H9 (cell line): ENCODE results near the gene RNU1-1. TPM values are rescaled to one million over a fixed set of nuclear protein-coding genes. Genes with fewer than 3 reads are reported as not detected.
"Not testable (repeated sequence)": the region's sequence is repeated elsewhere in the genome, so short reads cannot be mapped to it uniquely, and the experiment has no call there.

ENCODE experiments used
- DNase-seq: peaks from one replicate; pipeline ENCODE4 v3.0.0-alpha.2; 2017
- H2AFZ ChIP-seq: one replicate; pipeline ENCODE4 v1.6.1; 2013; ENCODE audit warnings: mild to moderate bottlenecking, low read length, control low read depth, moderate library complexity
- H2AK5ac ChIP-seq: 2 replicates; pipeline ENCODE4 v1.6.1; 2013; ENCODE audit warnings: low read length, control low read depth, mixed read lengths; ENCODE audit not compliant: insufficient read length
- H2BK120ac ChIP-seq: one replicate; pipeline ENCODE4 v1.6.1; 2013; ENCODE audit warnings: low read depth, mild to moderate bottlenecking, low read length, control low read depth, inconsistent platforms; ENCODE audit not compliant: poor library complexity, severe bottlenecking
- H2BK12ac ChIP-seq: 2 replicates; pipeline ENCODE4 v1.6.1; 2013; ENCODE audit warnings: low read length, control low read depth, mixed read lengths, low read depth; ENCODE audit not compliant: insufficient read length
- H2BK15ac ChIP-seq: 2 replicates; pipeline ENCODE4 v1.6.1; 2013; ENCODE audit warnings: low read depth, low read length, control low read depth
- H2BK20ac ChIP-seq: one replicate; pipeline ENCODE4 v1.6.1; 2013; ENCODE audit warnings: low read depth, mild to moderate bottlenecking, low read length, control low read depth, inconsistent platforms; ENCODE audit not compliant: poor library complexity, severe bottlenecking
- H2BK5ac ChIP-seq: 2 replicates; pipeline ENCODE4 v1.6.1; 2013; ENCODE audit warnings: low read length, control low read depth, mixed read lengths; ENCODE audit not compliant: insufficient read length
- H3K14ac ChIP-seq: 2 replicates; pipeline ENCODE4 v1.6.1; 2013; ENCODE audit warnings: low read length, control low read depth; ENCODE audit not compliant: insufficient read depth
- H3K18ac ChIP-seq: 2 replicates; pipeline ENCODE4 v1.6.1; 2013; ENCODE audit warnings: low read depth, mild to moderate bottlenecking, mixed read lengths, low read length, control low read depth; ENCODE audit not compliant: insufficient read length
- H3K23ac ChIP-seq: 2 replicates; pipeline ENCODE4 v1.6.1; 2013; ENCODE audit warnings: low read length, control low read depth, mixed read lengths, low read depth; ENCODE audit not compliant: insufficient read length
- H3K23me2 ChIP-seq: 2 replicates; pipeline ENCODE4 v1.6.1; 2013; ENCODE audit warnings: low read depth, mild to moderate bottlenecking, mixed read lengths, low read length, control low read depth; ENCODE audit not compliant: insufficient read length, poor library complexity, severe bottlenecking
- H3K27ac ChIP-seq: 2 replicates; pipeline ENCODE4 v1.5.1; 2013; ENCODE audit warnings: low read length, control low read depth, mixed read lengths, low read depth; ENCODE audit not compliant: insufficient read length
- H3K27me3 ChIP-seq: 2 replicates; pipeline ENCODE4 v1.6.1; 2013; ENCODE audit warnings: low read length, control low read depth, inconsistent platforms; ENCODE audit not compliant: insufficient read depth
- H3K4ac ChIP-seq: 2 replicates; pipeline ENCODE4 v1.6.1; 2013; ENCODE audit warnings: low read depth, mild to moderate bottlenecking, control low read depth, inconsistent platforms, low read length, moderate library complexity
- H3K4me1 ChIP-seq: 2 replicates; pipeline ENCODE4 v1.6.1; 2013; ENCODE audit warnings: low read length, control low read depth, inconsistent platforms; ENCODE audit not compliant: insufficient read depth
- H3K4me2 ChIP-seq: 2 replicates; pipeline ENCODE4 v1.6.1; 2013; ENCODE audit warnings: low read length, control low read depth, mixed read lengths; ENCODE audit not compliant: insufficient read length, insufficient read depth
- H3K56ac ChIP-seq: 2 replicates; pipeline ENCODE4 v1.6.1; 2013; ENCODE audit warnings: low read depth, mild to moderate bottlenecking, mixed read lengths, low read length, control low read depth; ENCODE audit not compliant: insufficient read length
- H3K79me1 ChIP-seq: 2 replicates; pipeline ENCODE4 v1.6.1; 2013; ENCODE audit warnings: low read depth, mild to moderate bottlenecking, moderate library complexity, low read length, control low read depth, inconsistent platforms; ENCODE audit not compliant: insufficient read depth, poor library complexity, severe bottlenecking
- H3K79me2 ChIP-seq: 2 replicates; pipeline ENCODE4 v1.6.1; 2013; ENCODE audit warnings: low read length, control low read depth, inconsistent platforms; ENCODE audit not compliant: insufficient read depth
- H3K9ac ChIP-seq: 2 replicates; pipeline ENCODE4 v1.6.1; 2013; ENCODE audit warnings: low read length, control low read depth, mixed read lengths; ENCODE audit not compliant: insufficient read length; ENCODE audit errors: extremely low read depth
- H3K9me3 ChIP-seq: one replicate; pipeline ENCODE4 v1.6.1; 2013; ENCODE audit warnings: low read depth, low read length, inconsistent platforms; ENCODE audit not compliant: control insufficient read depth
- H3T11ph ChIP-seq: one replicate; pipeline ENCODE4 v1.6.1; 2013; ENCODE audit warnings: mild to moderate bottlenecking, low read length, control low read depth, inconsistent platforms
- H4K20me1 ChIP-seq: one replicate; pipeline ENCODE4 v1.6.1; 2013; ENCODE audit not compliant: control insufficient read depth, insufficient read length, insufficient read depth
- H4K5ac ChIP-seq: 2 replicates; pipeline ENCODE4 v1.6.1; 2013; ENCODE audit warnings: low read depth, mild to moderate bottlenecking, mixed read lengths, low read length, control low read depth; ENCODE audit not compliant: insufficient read length
- H4K8ac ChIP-seq: replicated peaks from 2 replicates; pipeline ENCODE4 v1.6.1; 2013; ENCODE audit warnings: low read length, control low read depth, mixed read lengths, low read depth; ENCODE audit not compliant: insufficient read length
- H4K91ac ChIP-seq: 2 replicates; pipeline ENCODE4 v1.6.1; 2013; ENCODE audit warnings: low read depth, mild to moderate bottlenecking, moderate library complexity, mixed read lengths, low read length, control low read depth; ENCODE audit not compliant: insufficient read length
- H3K27ac Mint-ChIP-seq, 3 experiments: 2 replicates in 2 of 3; 3 replicates in 1 of 3; pipeline ENCODE4 v1.8.0; 2020 to 2021; ENCODE audit warnings: mixed read lengths in 3 of 3, mild to moderate bottlenecking in 1 of 3, moderate library complexity in 1 of 3
- H3K27me3 Mint-ChIP-seq: 2 replicates; pipeline ENCODE4 v1.8.0; 2021; ENCODE audit warnings: low read depth, mild to moderate bottlenecking, moderate library complexity, mixed read lengths
- H3K36me3 Mint-ChIP-seq, 3 experiments: 2 replicates in 2 of 3; 3 replicates in 1 of 3; pipeline ENCODE4 v1.8.0; 2020 to 2021; ENCODE audit warnings: low read depth in 3 of 3, mixed read lengths in 3 of 3; ENCODE audit not compliant: insufficient read depth in 1 of 3
- H3K4me1 Mint-ChIP-seq, 2 experiments: 2 replicates each; pipeline ENCODE4 v1.8.0; 2020; ENCODE audit warnings: mixed read lengths in 2 of 2
- H3K4me3 Mint-ChIP-seq, 2 experiments: 2 replicates in 1 of 2; 3 replicates in 1 of 2; pipeline ENCODE4 v1.8.0; 2020 to 2021; ENCODE audit warnings: mild to moderate bottlenecking in 2 of 2, mixed read lengths in 2 of 2, moderate library complexity in 1 of 2
- H3K9me3 Mint-ChIP-seq, 2 experiments: 2 replicates in 1 of 2; 3 replicates in 1 of 2; pipeline ENCODE4 v1.8.0; 2020; ENCODE audit warnings: mild to moderate bottlenecking in 2 of 2, mixed read lengths in 2 of 2, moderate library complexity in 1 of 2
- WGBS: extraction: QIAGEN DNeasy Blood & Tissue Kit; methylation state at CpG from one replicate; pipeline ENCODE4 v1.1.7; 2013; ENCODE audit warnings: missing lambda C conversion rate, low lambda C conversion rate, mixed read lengths; ENCODE audit not compliant: insufficient read length; ENCODE audit errors: extremely low coverage; 5-methylcytosine and 5-hydroxymethylcytosine counted together
- total RNA-seq: library from RNA; stranded (reverse); gene quantifications from 2 replicates; pipeline ENCODE4 v1.2.1, GENCODE V29; 2021

The RNU1-1 gene
- total RNA-seq, 1 experiment from 2014 or later: 2,051 TPM

- not testable (repeated sequence) for H3K23ac ChIP-seq, H3T11ph ChIP-seq, H3K9me3 ChIP-seq, H4K20me1 ChIP-seq, H2BK15ac ChIP-seq, H3K23me2 ChIP-seq, H4K91ac ChIP-seq, H2AFZ ChIP-seq, H2BK5ac ChIP-seq, H3K18ac ChIP-seq, H3K14ac ChIP-seq, H3K4me1 ChIP-seq, H2BK20ac ChIP-seq, DNase-seq, H4K8ac ChIP-seq, H3K79me1 ChIP-seq, H4K5ac ChIP-seq, H3K27ac ChIP-seq, H2AK5ac ChIP-seq, H2BK12ac ChIP-seq, H3K4ac ChIP-seq, H3K9me3 Mint-ChIP-seq, H3K27me3 Mint-ChIP-seq, H3K9ac ChIP-seq, H3K79me2 ChIP-seq, H3K4me2 ChIP-seq, H3K27me3 ChIP-seq, H3K56ac ChIP-seq, H3K27ac Mint-ChIP-seq, H2BK120ac ChIP-seq
- no CpG with 5 or more reads among the region's 5 CpGs for WGBS
- H3K4me3 Mint-ChIP-seq: peak overlapping the region in 1 of 2 experiments; percentile 8; a peak in 1 of 5 replicates
- H3K4me1 Mint-ChIP-seq: peaks cover 3 to 13% of the 10 kb centered on the region in 2 experiments; a peak in 3 of 4 replicates
- H3K36me3 Mint-ChIP-seq: peaks cover 0 to 13% (median 2%) of the 10 kb centered on the region in 3 experiments; a peak in 3 of 7 replicates
Measured at GRCh38 chr1:16500975-16501374, 13.1 kb downstream of the RNU1-1 start.

DNA sequence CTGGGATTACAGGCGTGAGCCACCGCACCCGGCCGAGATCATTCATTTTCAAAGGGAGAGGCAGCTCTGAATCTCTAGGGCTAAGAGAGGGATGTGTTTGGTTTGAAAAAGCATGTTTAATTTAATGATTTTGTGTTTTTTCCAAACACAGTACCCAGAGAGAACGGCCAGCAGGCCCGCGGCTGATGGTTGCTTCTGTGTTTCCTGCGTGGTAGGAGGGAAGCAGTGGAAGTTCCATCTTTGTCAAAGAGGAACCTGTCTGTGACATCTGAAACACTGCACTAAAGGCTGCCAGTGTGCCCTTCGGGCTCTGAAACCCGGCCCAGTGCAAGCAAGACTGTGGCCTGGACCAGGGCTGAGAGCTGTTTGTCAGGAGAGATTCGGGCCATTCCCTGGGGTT, 13.6 kb downstream of the RNU1-1 start:
- H2AK5ac ChIP-seq, H2BK120ac ChIP-seq: not testable (repeated sequence)

More for the DNA sequence above, 13.6 kb downstream of the RNU1-1 start:
- not testable (repeated sequence) for H3K9me3 ChIP-seq, H3K4me2 ChIP-seq, H3K27ac ChIP-seq, H3T11ph ChIP-seq, H4K5ac ChIP-seq, H3K56ac ChIP-seq, H3K27me3 ChIP-seq, H3K79me2 ChIP-seq, H3K4me1 ChIP-seq, H4K20me1 ChIP-seq, H4K91ac ChIP-seq, H3K18ac ChIP-seq, H2AFZ ChIP-seq, H3K14ac ChIP-seq, H2BK12ac ChIP-seq, H3K9ac ChIP-seq, H2BK20ac ChIP-seq, H3K23ac ChIP-seq, H2BK15ac ChIP-seq, DNase-seq, H3K27me3 Mint-ChIP-seq, H3K23me2 ChIP-seq, H3K27ac Mint-ChIP-seq, H3K4ac ChIP-seq, H4K8ac ChIP-seq, H3K36me3 Mint-ChIP-seq, H3K79me1 ChIP-seq, H2BK5ac ChIP-seq, H3K9me3 Mint-ChIP-seq
- H3K4me3 Mint-ChIP-seq: peak overlapping the region; percentile 76 to 86; a peak in 4 of 5 replicates
- WGBS: no CpG with 5 or more reads among the region's 11 CpGs
- H3K4me1 Mint-ChIP-seq: peaks cover 3 to 13% of the 10 kb centered on the region in 2 experiments; a peak in 3 of 4 replicates
